ENCODE data around the gene TSPAN7.

The TSPAN7 gene

DNA sequence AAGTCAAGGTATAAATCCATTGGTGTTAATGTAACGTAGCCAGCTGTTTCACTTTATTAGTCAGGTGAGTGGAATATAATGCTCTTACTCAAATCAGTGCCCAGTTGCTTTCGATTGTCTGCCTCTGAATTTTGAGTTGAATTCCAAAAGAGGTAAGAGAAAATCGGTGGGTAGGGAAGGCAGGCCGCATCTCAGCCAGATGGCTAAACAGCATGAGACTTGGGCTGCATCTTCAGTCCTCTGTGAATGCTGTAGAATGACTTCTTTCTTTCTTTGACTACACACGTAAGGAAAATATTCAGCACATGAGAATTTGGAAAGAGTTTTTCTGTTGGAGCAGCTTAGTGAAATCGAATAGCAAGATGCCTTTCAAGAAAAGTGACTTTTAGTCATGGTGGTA is 49.5 kb downstream of the TSPAN7 start:
- intact Hi-C loops (cut with micrococcal nuclease) = no loop called here
- Mint-ChIP-seq H3K36me3 (ENCODE audit: low read depth) (no peaks in the 10 kb centered on the region), H3K9me3 (no peaks in the 10 kb centered on the region), H3K27me3 (no peaks in the 10 kb centered on the region), H3K27ac (no peak overlapping the region), H3K4me3 (no peak overlapping the region), H3K4me1 (ENCODE audit: low read depth) (no peaks in the 10 kb centered on the region)

DNA sequence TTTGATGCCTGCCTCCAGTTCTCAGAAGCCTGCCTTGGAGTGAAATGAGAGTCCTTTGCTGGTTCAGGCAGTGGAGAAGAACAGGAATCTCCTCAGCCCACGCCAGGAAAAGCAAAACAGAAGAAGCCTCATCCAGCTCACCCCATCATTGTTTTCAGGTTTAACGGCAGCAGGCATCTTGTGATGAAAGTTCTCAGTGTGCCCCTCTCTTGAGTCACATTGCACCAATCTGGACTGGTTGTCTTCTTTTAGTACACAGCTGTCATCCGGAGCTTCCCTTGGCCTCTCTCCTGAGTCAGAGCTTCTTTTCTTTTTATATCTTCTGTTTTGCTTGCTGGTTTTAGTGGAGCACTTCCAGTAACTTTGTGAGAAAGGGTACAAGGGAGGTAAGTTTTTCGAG is 50.9 kb downstream of the TSPAN7 start:
- Mint-ChIP-seq H3K27ac (no peak overlapping the region), H3K9me3 (no peaks in the 10 kb centered on the region), H3K36me3 (ENCODE audit: low read depth) (no peaks in the 10 kb centered on the region), H3K4me3 (no peak overlapping the region), H3K4me1 (ENCODE audit: low read depth) (no peaks in the 10 kb centered on the region), H3K27me3 (no peaks in the 10 kb centered on the region)
- intact Hi-C loops (cut with micrococcal nuclease) = no loop called here

DNA sequence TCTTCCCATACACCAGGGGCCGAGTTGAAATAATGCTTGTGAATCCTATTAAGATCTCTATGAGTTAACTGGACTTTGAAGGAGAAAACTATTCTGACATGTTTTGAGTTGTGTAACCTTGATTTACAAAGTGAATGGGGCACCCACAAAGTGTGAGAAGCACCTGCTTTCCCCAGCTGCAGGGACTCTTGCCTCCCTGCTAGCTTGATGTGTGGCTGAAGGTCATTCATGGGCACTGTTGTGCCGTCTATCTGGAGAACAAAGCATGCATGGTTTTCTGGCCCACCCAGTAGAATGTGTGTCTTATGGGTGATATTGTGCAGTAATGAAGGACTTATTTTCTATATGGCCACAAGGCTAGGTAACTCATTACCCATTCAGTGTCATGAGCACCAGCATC is 53.1 kb downstream of the TSPAN7 start:
- H3K4me1 Mint-ChIP-seq (ENCODE audit: low read depth) = peaks cover 16% of the 10 kb centered on the region
- intact Hi-C loops (cut with micrococcal nuclease) = no loop called here
- no peaks in the 10 kb centered on the region for H3K36me3 Mint-ChIP-seq (ENCODE audit: low read depth)
- H3K9me3 Mint-ChIP-seq = no peaks in the 10 kb centered on the region
- no peaks in the 10 kb centered on the region for H3K27me3 Mint-ChIP-seq
- H3K27ac Mint-ChIP-seq = no peak overlapping the region
- no peak overlapping the region for H3K4me3 Mint-ChIP-seq

DNA sequence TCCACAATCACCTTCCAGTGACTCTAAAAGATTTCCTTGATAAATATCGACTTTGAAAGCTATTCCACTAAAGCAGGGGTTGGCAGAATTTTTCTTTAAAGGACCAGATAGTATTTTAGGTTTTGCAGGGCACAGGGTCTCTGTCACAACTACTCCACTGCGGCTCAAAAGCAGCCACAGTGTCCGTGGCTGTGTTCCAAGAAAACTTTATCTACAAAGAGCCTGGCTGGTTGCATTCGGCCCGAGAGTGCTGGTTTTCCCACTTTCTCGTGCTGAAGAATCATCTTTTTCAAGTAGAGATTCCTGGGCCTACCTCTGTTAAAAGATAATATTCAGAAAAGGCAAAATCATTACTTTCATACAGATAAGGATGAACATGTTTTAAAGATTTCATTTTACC is 55.6 kb downstream of the TSPAN7 start:
- intact Hi-C loops (cut with micrococcal nuclease) = no loop called here
- Mint-ChIP-seq H3K27me3 (no peaks in the 10 kb centered on the region), H3K4me1 (ENCODE audit: low read depth) (peaks cover 16% of the 10 kb centered on the region), H3K4me3 (no peak overlapping the region), H3K9me3 (no peaks in the 10 kb centered on the region), H3K27ac (no peak overlapping the region), H3K36me3 (ENCODE audit: low read depth) (no peaks in the 10 kb centered on the region)

DNA sequence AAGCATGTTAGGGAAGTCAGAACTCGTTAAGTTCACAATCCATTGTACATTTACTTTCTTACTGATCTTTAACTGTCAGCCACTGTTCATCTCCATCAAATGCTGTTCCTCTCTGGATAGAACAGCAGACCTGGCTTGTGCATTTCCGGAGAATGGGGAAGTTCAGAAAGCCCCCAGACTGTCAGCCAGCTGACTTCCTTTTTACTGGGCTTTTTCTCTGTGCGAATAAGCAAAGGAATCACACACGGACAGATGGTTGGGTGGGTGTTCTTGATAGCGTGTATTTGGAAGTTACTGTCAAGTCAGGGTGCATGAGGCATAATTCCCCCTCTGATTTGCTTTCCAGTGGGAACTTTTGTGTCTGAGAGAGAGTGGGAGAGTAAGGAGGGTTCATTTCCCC is 56.8 kb downstream of the TSPAN7 start:
- Mint-ChIP-seq H3K36me3 (ENCODE audit: low read depth) (no peaks in the 10 kb centered on the region), H3K4me1 (ENCODE audit: low read depth) (peaks cover 18% of the 10 kb centered on the region), H3K4me3 (no peak overlapping the region), H3K9me3 (no peaks in the 10 kb centered on the region), H3K27me3 (no peaks in the 10 kb centered on the region), H3K27ac (peak overlapping the region; percentile 64)
- intact Hi-C loops (cut with micrococcal nuclease) = no loop called here

DNA sequence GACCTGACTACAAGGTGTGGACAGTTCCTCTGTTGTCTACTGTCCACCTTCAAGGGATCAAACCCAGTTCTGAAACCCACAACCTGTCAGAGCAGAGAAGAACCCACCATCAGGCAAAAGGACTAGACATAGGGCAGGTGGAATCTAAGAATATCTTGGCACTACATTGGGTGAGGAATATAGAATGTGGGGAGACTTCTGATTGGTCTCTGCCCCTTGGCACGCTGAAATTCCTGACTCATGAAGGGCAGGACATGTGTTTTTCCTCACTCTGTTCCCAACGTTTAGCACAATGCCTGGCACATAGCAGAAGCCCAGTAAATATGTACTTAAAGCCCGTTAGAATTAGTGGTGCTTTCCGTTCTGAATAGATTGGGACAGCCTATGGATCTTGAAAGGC is 59.3 kb downstream of the TSPAN7 start:
- Mint-ChIP-seq H3K27ac (no peak overlapping the region), H3K36me3 (ENCODE audit: low read depth) (no peaks in the 10 kb centered on the region), H3K4me1 (ENCODE audit: low read depth) (peaks cover 27% of the 10 kb centered on the region), H3K9me3 (no peaks in the 10 kb centered on the region), H3K4me3 (no peak overlapping the region), H3K27me3 (no peaks in the 10 kb centered on the region)
- intact Hi-C loops (cut with micrococcal nuclease) = no loop called here

DNA sequence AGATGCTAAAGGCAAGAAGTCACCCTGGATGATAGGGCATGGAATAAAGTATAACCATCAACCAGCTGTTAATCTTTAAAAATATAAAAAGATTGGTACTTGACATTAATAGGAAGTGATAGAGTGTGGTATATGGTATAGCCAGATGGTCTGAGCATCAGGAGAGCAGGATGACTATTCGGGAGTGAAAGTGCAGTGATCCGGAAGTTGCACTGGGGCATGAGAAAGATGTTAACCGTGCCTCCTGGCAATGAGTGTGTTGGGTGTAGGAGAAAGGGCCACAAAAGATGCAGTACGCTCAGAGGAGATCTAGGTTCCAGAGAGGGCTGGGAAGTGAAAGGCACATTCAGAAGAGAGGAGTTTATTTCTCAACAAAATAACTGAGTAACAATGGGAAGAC is 65.0 kb downstream of the TSPAN7 start:
- no peak overlapping the region for H3K4me3 Mint-ChIP-seq
- intact Hi-C loops (cut with micrococcal nuclease) = no loop called here
- peaks cover 6% of the 10 kb centered on the region for H3K27me3 Mint-ChIP-seq
- H3K27ac Mint-ChIP-seq = no peak overlapping the region
- no peaks in the 10 kb centered on the region for H3K36me3 Mint-ChIP-seq (ENCODE audit: low read depth)
- H3K4me1 Mint-ChIP-seq (ENCODE audit: low read depth) = peaks cover 11% of the 10 kb centered on the region
- H3K9me3 Mint-ChIP-seq = no peaks in the 10 kb centered on the region

DNA sequence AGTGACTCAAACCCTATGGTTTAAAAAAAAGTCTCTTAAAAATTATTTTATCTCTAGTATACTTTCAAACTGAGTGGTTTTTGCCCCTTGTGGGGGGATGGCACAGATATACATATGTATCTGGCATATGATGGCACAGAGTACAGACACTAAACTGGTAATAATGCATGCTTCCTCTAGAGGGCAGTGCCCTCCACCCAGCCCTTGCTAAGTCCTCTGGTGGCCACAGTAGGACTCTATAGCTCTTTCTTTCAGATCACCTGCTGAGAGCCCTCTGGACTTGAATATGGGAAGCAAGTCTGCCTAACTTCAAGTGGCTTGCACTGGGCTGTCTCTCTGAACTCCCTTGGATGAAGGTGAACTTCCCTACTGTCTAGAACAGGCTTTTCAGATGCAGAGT is 66.3 kb downstream of the TSPAN7 start:
- Mint-ChIP-seq H3K27me3 (peaks cover 6% of the 10 kb centered on the region), H3K9me3 (no peaks in the 10 kb centered on the region), H3K4me3 (no peak overlapping the region), H3K27ac (no peak overlapping the region), H3K4me1 (ENCODE audit: low read depth) (peaks cover 11% of the 10 kb centered on the region), H3K36me3 (ENCODE audit: low read depth) (no peaks in the 10 kb centered on the region)
- intact Hi-C loops (cut with micrococcal nuclease) = no loop called here

DNA sequence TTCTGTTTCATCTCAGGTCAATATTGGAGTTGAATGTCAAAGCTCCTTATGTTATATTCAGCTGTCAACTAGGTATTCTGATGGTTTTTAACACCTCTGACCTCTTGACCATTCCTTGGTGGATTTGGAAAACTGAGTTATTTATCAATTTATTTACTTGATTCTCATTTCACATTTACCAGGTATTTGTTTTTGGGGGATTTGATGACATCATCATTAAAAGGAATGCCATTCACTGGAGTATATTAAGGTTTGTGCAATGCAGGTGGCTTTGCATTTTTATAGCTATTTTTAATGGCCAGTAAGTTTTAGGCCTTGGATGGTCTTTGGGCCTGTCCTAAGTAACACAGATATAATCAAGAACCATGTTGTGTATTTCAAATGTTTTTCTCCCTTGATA is 67.2 kb downstream of the TSPAN7 start:
- no peaks in the 10 kb centered on the region for H3K36me3 Mint-ChIP-seq (ENCODE audit: low read depth)
- no peak overlapping the region for H3K27ac Mint-ChIP-seq
- H3K27me3 Mint-ChIP-seq = peaks cover 6% of the 10 kb centered on the region
- H3K9me3 Mint-ChIP-seq = no peaks in the 10 kb centered on the region
- intact Hi-C loops (cut with micrococcal nuclease) = no loop called here
- H3K4me3 Mint-ChIP-seq = no peak overlapping the region
- H3K4me1 Mint-ChIP-seq (ENCODE audit: low read depth) = peaks cover 5% of the 10 kb centered on the region

DNA sequence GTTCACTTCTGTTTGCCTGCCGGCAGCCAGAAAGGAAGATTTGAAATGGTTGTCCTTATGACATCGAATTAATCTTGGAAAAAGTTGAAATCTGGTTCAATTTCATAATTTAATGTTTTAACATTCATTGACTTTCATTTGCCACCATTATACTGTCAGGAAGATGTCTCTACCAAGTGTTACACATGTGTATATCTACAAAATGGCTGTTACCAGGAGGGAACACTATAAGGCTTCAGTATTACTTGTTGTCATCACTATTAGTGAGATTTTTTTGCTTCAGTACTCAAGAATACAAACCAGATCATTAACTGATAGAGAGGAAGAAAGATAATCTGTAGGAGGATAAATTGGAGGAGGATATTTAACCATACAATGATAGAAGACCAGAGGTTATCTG is 71.2 kb downstream of the TSPAN7 start:
- H3K27me3 Mint-ChIP-seq = no peaks in the 10 kb centered on the region
- H3K4me1 Mint-ChIP-seq (ENCODE audit: low read depth) = no peaks in the 10 kb centered on the region
- H3K9me3 Mint-ChIP-seq = no peaks in the 10 kb centered on the region
- H3K4me3 Mint-ChIP-seq = no peak overlapping the region
- no peaks in the 10 kb centered on the region for H3K36me3 Mint-ChIP-seq (ENCODE audit: low read depth)
- intact Hi-C loops (cut with micrococcal nuclease) = no loop called here
- no peak overlapping the region for H3K27ac Mint-ChIP-seq

DNA sequence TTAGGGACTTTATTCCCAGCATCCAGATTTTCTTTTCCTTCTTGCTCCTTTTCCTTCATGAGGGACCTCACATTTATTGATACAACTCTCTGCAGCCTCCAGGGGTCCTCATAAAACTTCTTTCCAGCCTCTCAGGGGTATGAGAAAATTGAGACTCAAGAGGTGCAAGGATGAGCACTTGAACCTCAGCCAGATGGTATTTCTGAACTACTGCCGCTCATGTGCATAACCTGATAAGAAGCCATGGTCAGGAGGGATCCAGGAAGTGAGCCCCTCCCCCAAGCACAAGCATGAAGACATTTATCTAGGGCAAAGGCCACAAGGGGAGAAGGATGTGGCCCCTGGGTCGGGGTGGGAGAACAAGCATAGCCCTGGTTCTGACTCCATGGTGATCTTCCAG is 73.3 kb downstream of the TSPAN7 start:
- H3K4me1 Mint-ChIP-seq (ENCODE audit: low read depth) = no peaks in the 10 kb centered on the region
- H3K36me3 Mint-ChIP-seq (ENCODE audit: low read depth) = no peaks in the 10 kb centered on the region
- H3K9me3 Mint-ChIP-seq = no peaks in the 10 kb centered on the region
- H3K27me3 Mint-ChIP-seq = no peaks in the 10 kb centered on the region
- H3K4me3 Mint-ChIP-seq = no peak overlapping the region
- intact Hi-C loops (cut with micrococcal nuclease) = no loop called here
- H3K27ac Mint-ChIP-seq = no peak overlapping the region

DNA sequence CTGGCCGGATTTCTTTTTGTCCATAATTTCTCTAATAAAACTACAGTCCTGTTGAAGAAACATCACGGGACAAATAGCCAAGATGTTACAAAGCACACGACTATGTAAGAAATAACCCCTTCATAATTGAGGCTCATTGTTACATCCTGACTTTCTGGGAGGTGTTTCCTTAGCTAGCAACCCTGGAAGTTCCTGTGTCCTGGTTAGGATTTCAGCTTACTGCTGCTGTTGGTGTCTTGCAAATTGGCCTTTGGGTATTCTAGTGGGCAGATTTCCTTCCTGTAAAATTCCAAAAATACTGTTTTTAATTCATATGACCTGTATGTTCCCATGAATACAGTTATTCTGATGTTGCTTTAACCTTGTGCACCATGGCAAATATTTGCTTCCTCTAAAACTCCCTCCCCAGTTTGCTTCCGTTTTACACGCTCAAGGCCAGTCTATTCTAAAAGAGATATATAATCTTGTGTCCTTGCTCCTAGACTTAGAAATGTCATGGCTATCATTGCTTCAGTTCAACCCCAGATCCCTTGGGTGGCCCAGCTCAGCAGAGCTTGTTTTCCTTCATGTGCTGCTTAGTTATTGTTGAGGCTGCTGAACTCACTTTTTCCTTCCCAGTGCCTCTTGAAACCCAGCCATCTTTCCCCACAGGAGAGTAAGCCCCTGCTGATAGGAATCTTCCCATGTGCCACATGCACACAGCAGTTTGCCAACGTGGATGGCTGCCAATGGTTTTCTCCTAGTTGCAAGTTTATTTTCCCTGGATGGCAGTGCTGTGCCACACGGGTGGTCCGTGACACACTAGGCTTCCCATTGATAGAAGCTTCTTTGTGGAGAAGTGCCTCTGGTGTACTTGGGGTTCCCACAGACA is 75.8 kb downstream of the TSPAN7 start:
- Mint-ChIP-seq H3K9me3 (no peaks in the 10 kb centered on the region), H3K36me3 (ENCODE audit: low read depth) (no peaks in the 10 kb centered on the region), H3K4me1 (ENCODE audit: low read depth) (no peaks in the 10 kb centered on the region), H3K27ac (no peak overlapping the region), H3K27me3 (no peaks in the 10 kb centered on the region), H3K4me3 (no peak overlapping the region)
- intact Hi-C loops (cut with micrococcal nuclease) = no loop called here

DNA sequence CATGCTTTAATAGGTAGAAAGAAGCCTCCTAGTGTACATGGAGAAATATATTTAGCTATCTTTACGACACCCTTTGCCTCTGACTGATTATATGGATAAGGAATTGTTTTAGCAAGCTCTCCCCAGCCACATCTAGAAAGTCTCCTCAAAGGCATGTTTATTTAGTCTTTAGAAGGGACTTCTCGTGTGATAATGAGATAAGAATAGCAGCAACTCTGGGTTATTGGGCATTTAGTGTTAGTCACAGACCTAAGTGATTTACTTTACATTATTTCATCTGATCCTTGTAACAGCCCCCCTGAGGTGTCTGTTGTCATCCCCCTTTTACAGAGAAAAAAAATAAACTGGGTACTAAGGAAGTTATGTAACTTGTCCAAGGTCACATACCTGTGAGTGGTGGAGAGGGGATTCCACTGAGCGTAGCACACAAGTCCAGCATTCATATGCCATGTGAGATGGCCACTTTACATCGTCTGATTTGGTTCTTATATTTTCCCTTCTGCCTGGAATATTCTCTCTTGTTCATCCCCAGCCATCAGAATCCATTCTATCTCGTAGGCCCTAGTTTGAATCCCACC is 77.7 kb downstream of the TSPAN7 start:
- Mint-ChIP-seq H3K36me3 (ENCODE audit: low read depth) (no peaks in the 10 kb centered on the region), H3K27ac (no peak overlapping the region), H3K9me3 (no peaks in the 10 kb centered on the region), H3K4me1 (ENCODE audit: low read depth) (no peaks in the 10 kb centered on the region), H3K27me3 (no peaks in the 10 kb centered on the region), H3K4me3 (no peak overlapping the region)
- intact Hi-C loops (cut with micrococcal nuclease) = no loop called here

DNA sequence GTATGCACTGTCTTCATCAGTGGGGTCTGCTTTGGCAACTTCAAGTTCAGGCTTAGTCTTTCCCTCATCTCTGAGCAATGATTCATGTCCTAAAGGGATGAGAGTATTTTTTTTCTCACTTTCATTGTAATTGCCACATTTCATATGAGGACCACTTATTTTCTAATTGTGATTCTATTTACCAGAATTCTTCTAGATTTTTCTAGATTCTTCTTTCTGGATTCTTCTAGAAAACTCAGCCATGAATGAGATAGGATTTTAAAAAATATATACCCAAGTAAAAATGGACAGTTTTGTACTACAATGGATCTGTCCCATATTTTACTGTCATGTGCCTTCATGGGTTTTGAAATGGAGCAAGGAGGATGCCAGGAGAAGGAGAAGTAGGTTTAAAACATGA is 78.4 kb downstream of the TSPAN7 start:
- Mint-ChIP-seq H3K4me1 (ENCODE audit: low read depth) (no peaks in the 10 kb centered on the region), H3K27me3 (no peaks in the 10 kb centered on the region), H3K9me3 (no peaks in the 10 kb centered on the region), H3K27ac (no peak overlapping the region), H3K4me3 (no peak overlapping the region), H3K36me3 (ENCODE audit: low read depth) (no peaks in the 10 kb centered on the region)
- intact Hi-C loops (cut with micrococcal nuclease) = no loop called here

DNA sequence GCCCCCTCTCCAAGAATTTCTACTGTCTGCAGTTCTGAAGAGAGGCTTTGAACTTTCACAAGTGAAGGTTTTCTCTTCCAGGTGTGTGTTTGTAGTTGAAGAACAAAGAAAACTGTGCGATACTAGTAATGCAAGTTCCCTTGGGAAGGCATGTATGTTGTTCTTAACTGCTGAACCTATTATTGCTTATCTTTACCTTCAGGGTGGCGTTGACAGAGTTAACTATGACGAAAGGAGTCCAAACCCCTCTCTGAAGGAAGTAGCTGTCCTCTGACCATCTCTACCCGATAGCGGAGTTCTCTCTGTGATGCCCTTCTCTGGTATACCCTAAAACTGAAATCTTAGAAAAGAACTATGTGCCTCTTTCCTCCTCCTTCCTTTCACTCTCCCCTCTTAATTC is 79.9 kb downstream of the TSPAN7 start:
- no peak overlapping the region for H3K27ac Mint-ChIP-seq
- H3K9me3 Mint-ChIP-seq = no peaks in the 10 kb centered on the region
- no peak overlapping the region for H3K4me3 Mint-ChIP-seq
- H3K36me3 Mint-ChIP-seq (ENCODE audit: low read depth) = no peaks in the 10 kb centered on the region
- H3K27me3 Mint-ChIP-seq = no peaks in the 10 kb centered on the region
- no peaks in the 10 kb centered on the region for H3K4me1 Mint-ChIP-seq (ENCODE audit: low read depth)
- intact Hi-C loops (cut with micrococcal nuclease) = no loop called here
